Ascending aorta (tissue), 2 donors: Measurements from ENCODE around the gene ENKUR. TPM values are rescaled to one million over a fixed set of nuclear protein-coding genes. Genes with fewer than 3 reads are reported as not detected.

Experiments
- DNase-seq, 2 donors: peaks; one replicate each; pipeline ENCODE4 v3.0.0-alpha.2; 2019; ENCODE audit warnings: low spot score in 2 of 2
- H3K27ac ChIP-seq, 2 donors: fragments of 200-600 bp; sonication (generic); one replicate each; pipeline ENCODE4 v1.5.1; 2016 to 2017; ENCODE audit warnings: mild to moderate bottlenecking in 1 of 2
- H3K27me3 ChIP-seq: fragments of 200-600 bp; sonication (generic); one replicate; pipeline ENCODE4 v1.5.1; 2017
- H3K36me3 ChIP-seq, 2 donors: fragments of 200-600 bp; sonication (generic); one replicate each; pipeline ENCODE4 v1.5.1; 2016
- H3K4me1 ChIP-seq, 2 donors: fragments of 200-600 bp; sonication (generic); one replicate each; pipeline ENCODE4 v1.5.1; 2016 to 2017; ENCODE audit warnings: mild to moderate bottlenecking in 1 of 2
- H3K4me3 ChIP-seq, 2 donors: fragments of 200-600 bp; sonication (generic); one replicate each; pipeline ENCODE4 v1.5.1; 2016 to 2017; ENCODE audit warnings: mild to moderate bottlenecking in 1 of 2
- H3K9me3 ChIP-seq, 2 donors: fragments of 200-600 bp; sonication (generic); one replicate each; pipeline ENCODE4 v1.5.1; 2016
- CTCF ChIP-seq, 3 experiments: fragments of 200-600 bp in 2 of 3; fragments of 450-650 bp in 1 of 3; sonication (generic) in 2 of 3; IDR thresholded peaks; one replicate each; pipeline ENCODE4 v1.5.1; 2016 to 2019; ENCODE audit warnings: antibody characterized with exemption in 3 of 3, mild to moderate bottlenecking in 1 of 3, moderate library complexity in 1 of 3
- intact Hi-C: fragments of 100-400 bp; cut with DNase I; formaldehyde crosslinking; loops from one replicate; pipeline ENCODE4 v1.15.1; 2023
- total RNA-seq: library from RNA; depleted of rRNA; stranded (reverse); fragments of >200 nt; gene quantifications from one replicate; pipeline ENCODE4 v1.1.0, GENCODE V29; 2016

The ENKUR gene
- total RNA-seq, result not detected

GRCh38 chr10:25015828-25016375 lies at the start of gene ENKUR:
ENKUR (minus strand) TSS chr10:25016158; CDS start chr10:25015936, 222 bp downstream.
- TF ChIP-seq CTCF (IDR thresholded peaks at IDR 0.05), result no peak
- H3K4me1 ChIP-seq, result peaks cover 0 to 9% of the 10 kb centered on the region in 2 donors
- peak; percentile 69 to 96 for DNase-seq
- peak within 1 kb of the TSS; percentile 74 to 77 for H3K4me3 ChIP-seq
- intact Hi-C loops, result loop anchor here (1.0 to 5.0 kb wide), 5 partner anchors 46 to 292 kb away; partner anchors contain the start of gene GPR158
- no peaks in the 10 kb centered on the region for H3K9me3 ChIP-seq
- H3K27me3 ChIP-seq, result no peaks in the 10 kb centered on the region
- H3K27ac ChIP-seq, result peak within 1 kb of the TSS; percentile 85 to 88
- no peaks in the 10 kb centered on the region for H3K36me3 ChIP-seq

GRCh38 chr10:25064401-25064800 lies 48.4 kb upstream of the ENKUR start:
- H3K4me1 ChIP-seq, result peaks cover 2 to 28% of the 10 kb centered on the region in 2 donors
- no peak for TF ChIP-seq CTCF (IDR thresholded peaks at IDR 0.05)
- intact Hi-C loops, result loop anchor here (5.0 kb wide), 2 partner anchors 107 to 342 kb away; partner anchors contain the start of gene ARHGAP21
- H3K27ac ChIP-seq, result no peak overlapping the region
- no peaks in the 10 kb centered on the region for H3K36me3 ChIP-seq
- no peak for DNase-seq
- H3K27me3 ChIP-seq, result no peaks in the 10 kb centered on the region
- no peaks in the 10 kb centered on the region for H3K9me3 ChIP-seq
- no peak overlapping the region for H3K4me3 ChIP-seq

- H3K27me3 ChIP-seq, result no peaks in the 10 kb centered on the region
- intact Hi-C loops, result loop anchor here (5.0 kb wide), 2 partner anchors 106 to 341 kb away; partner anchors contain the start of gene ARHGAP21
- TF ChIP-seq CTCF (IDR thresholded peaks at IDR 0.05), result no peak
- H3K36me3 ChIP-seq, result no peaks in the 10 kb centered on the region
- no peak overlapping the region for H3K4me3 ChIP-seq
- H3K9me3 ChIP-seq, result no peaks in the 10 kb centered on the region
- DNase-seq, result no peak
- peak overlapping the region in 1 of 2 donors; percentile 81 for H3K27ac ChIP-seq
- peaks cover 2 to 28% of the 10 kb centered on the region in 2 donors for H3K4me1 ChIP-seq
Observed at GRCh38 chr10:25063644-25064043, 47.7 kb upstream of the ENKUR start.

- no peaks in the 10 kb centered on the region for H3K27me3 ChIP-seq
- H3K27ac ChIP-seq, result peak overlapping the region; percentile 81 to 84
- no peak for TF ChIP-seq CTCF (IDR thresholded peaks at IDR 0.05)
- no peaks in the 10 kb centered on the region for H3K36me3 ChIP-seq
- peaks cover 2 to 28% of the 10 kb centered on the region in 2 donors for H3K4me1 ChIP-seq
- no peaks in the 10 kb centered on the region for H3K9me3 ChIP-seq
- no peak overlapping the region for H3K4me3 ChIP-seq
- intact Hi-C loops, result loop anchor here (5.0 kb wide), 2 partner anchors 106 to 341 kb away; partner anchors contain the start of gene ARHGAP21
- no peak for DNase-seq
Observed at GRCh38 chr10:25063157-25063556, 47.2 kb upstream of the ENKUR start.

- Histone ChIP-seq H3K4me1 (peaks cover 2 to 28% of the 10 kb centered on the region in 2 donors), H3K9me3 (no peaks in the 10 kb centered on the region), H3K36me3 (no peaks in the 10 kb centered on the region), H3K4me3 (peak overlapping the region in 1 of 2 donors; percentile 47), H3K27ac (peak overlapping the region; percentile 81 to 84), H3K27me3 (no peaks in the 10 kb centered on the region)
- TF ChIP-seq CTCF (IDR thresholded peaks at IDR 0.05), result no peak
- DNase-seq, result no peak
- intact Hi-C loops, result loop anchor here (1.0 to 5.0 kb wide), 3 partner anchors 46 to 340 kb away; partner anchors contain the start of genes ARHGAP21, ENKUR and THNSL1
Observed at GRCh38 chr10:25061711-25062449, 45.9 kb upstream of the ENKUR start.
